SK-N-SH treated with all-trans-retinoic acid at 6 μM for 48 hours (cell line): ENCODE results near the gene NBEA.

ENCODE experiments used
- ARNTL ChIP-seq: fragments of 450-650 bp; formaldehyde crosslinking; IDR thresholded peaks from 2 replicates; pipeline ENCODE4 v1.5.0; 2020; ENCODE audit warnings: low read depth, mild to moderate bottlenecking, moderate library complexity, borderline replicate concordance
- BACH2 ChIP-seq: fragments of 250-450 bp; sonication (Bioruptor Pico); IDR thresholded peaks from 2 replicates; pipeline ENCODE4 v1.9.0; 2021; ENCODE audit warnings: mild to moderate bottlenecking, borderline replicate concordance
- PPARA ChIP-seq: fragments of 250-450 bp; sonication (Bioruptor Pico); IDR thresholded peaks from 2 replicates; pipeline ENCODE4 v1.5.0; 2020; ENCODE audit warnings: mild to moderate bottlenecking, borderline replicate concordance
- RARB ChIP-seq: fragments of 250-450 bp; sonication (Bioruptor Pico); IDR thresholded peaks from 2 replicates; pipeline ENCODE4 v1.8.0; 2021; ENCODE audit warnings: mild to moderate bottlenecking, moderate library complexity
- SNAI2 ChIP-seq: fragments of 250-450 bp; sonication (Bioruptor Pico); IDR thresholded peaks from 2 replicates; pipeline ENCODE4 v1.5.0; 2020; ENCODE audit warnings: mild to moderate bottlenecking, moderate library complexity
- TOX ChIP-seq: fragments of 250-450 bp; sonication (Bioruptor Pico); IDR thresholded peaks from 2 replicates; pipeline ENCODE4 v1.8.0; 2021; ENCODE audit warnings: mild to moderate bottlenecking, moderate library complexity, borderline replicate concordance
- ZFP3 ChIP-seq: fragments of 250-450 bp; sonication (Bioruptor Pico); IDR thresholded peaks from 2 replicates; pipeline ENCODE4 v1.5.0; 2020; ENCODE audit warnings: mild to moderate bottlenecking, moderate library complexity
- ZFP30 ChIP-seq: fragments of 450-650 bp; formaldehyde crosslinking; IDR thresholded peaks from 2 replicates; pipeline ENCODE4 v1.5.0; 2022; ENCODE audit warnings: mild to moderate bottlenecking, moderate library complexity
- ZNF565 ChIP-seq: fragments of 450-650 bp; formaldehyde crosslinking; conservative IDR thresholded peaks from 2 replicates; pipeline ENCODE4 v1.5.0; 2020; ENCODE audit warnings: low read depth, mild to moderate bottlenecking, moderate library complexity
- ZNF70 ChIP-seq: fragments of 450-650 bp; formaldehyde crosslinking; IDR thresholded peaks from 2 replicates; pipeline ENCODE4 v1.5.0; 2020; ENCODE audit warnings: mild to moderate bottlenecking, moderate library complexity
- TF ChIP-seq, protein P1 (sequence below): fragments of 250-450 bp; sonication (Bioruptor Pico); IDR thresholded peaks from 2 replicates; pipeline ENCODE4 v1.5.1; 2020; ENCODE audit warnings: low read depth, mild to moderate bottlenecking, moderate library complexity
- TF ChIP-seq, protein P2 (sequence below): fragments of 250-450 bp; sonication (Bioruptor Pico); IDR thresholded peaks from 2 replicates; pipeline ENCODE4 v1.8.0; 2020; ENCODE audit warnings: mild to moderate bottlenecking, moderate library complexity, borderline replicate concordance

DNA sequence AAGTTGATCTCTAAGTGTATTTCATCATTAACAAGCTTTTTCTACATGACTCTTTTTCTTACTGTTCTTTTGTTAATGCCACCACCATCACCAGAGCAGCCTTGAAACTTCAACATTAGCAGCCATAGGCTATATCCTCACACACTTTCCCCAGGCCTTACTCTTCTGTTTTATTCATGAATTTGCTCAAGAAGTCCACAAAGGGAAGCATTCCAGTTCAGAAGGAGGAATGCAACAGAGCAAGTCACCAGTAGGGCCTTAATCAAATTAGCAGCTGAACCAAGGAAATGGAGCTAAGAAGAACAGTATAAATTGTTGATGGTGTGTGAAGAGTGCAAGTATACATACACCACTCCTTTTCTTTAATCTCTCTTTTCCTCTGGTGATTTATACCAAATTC lies 223.1 kb downstream of the NBEA start:
- TF ChIP-seq ZNF70 (CRISPR knock-in tag) (no peak), ZNF565 (CRISPR knock-in tag) (no peak), PPARA (CRISPR knock-in tag) (no peak), TOX (CRISPR knock-in tag) (no peak), BACH2 (no peak), RARB (CRISPR knock-in tag) (no peak), ZFP3 (CRISPR knock-in tag) (no peak), SNAI2 (CRISPR knock-in tag) (no peak), ZFP30 (CRISPR knock-in tag) (no peak), ARNTL (CRISPR knock-in tag) (no peak)
- TF ChIP-seq, protein P1, sequence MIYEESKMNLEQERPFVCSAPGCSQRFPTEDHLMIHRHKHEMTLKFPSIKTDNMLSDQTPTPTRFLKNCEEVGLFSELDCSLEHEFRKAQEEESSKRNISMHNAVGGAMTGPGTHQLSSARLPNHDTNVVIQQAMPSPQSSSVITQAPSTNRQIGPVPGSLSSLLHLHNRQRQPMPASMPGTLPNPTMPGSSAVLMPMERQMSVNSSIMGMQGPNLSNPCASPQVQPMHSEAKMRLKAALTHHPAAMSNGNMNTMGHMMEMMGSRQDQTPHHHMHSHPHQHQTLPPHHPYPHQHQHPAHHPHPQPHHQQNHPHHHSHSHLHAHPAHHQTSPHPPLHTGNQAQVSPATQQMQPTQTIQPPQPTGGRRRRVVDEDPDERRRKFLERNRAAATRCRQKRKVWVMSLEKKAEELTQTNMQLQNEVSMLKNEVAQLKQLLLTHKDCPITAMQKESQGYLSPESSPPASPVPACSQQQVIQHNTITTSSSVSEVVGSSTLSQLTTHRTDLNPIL (CRISPR knock-in tag): no peak
- TF ChIP-seq, protein P2, sequence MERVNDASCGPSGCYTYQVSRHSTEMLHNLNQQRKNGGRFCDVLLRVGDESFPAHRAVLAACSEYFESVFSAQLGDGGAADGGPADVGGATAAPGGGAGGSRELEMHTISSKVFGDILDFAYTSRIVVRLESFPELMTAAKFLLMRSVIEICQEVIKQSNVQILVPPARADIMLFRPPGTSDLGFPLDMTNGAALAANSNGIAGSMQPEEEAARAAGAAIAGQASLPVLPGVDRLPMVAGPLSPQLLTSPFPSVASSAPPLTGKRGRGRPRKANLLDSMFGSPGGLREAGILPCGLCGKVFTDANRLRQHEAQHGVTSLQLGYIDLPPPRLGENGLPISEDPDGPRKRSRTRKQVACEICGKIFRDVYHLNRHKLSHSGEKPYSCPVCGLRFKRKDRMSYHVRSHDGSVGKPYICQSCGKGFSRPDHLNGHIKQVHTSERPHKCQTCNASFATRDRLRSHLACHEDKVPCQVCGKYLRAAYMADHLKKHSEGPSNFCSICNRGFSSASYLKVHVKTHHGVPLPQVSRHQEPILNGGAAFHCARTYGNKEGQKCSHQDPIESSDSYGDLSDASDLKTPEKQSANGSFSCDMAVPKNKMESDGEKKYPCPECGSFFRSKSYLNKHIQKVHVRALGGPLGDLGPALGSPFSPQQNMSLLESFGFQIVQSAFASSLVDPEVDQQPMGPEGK (CRISPR knock-in tag): no peak
